Naive thymus-derived CD8-positive, alpha-beta T cell (primary cell): ENCODE data around the gene MPP3. TPM values are rescaled to one million over a fixed set of nuclear protein-coding genes. Genes with fewer than 3 reads are reported as not detected.

Experiments used
- ATAC-seq, 2 donors: fragments of 150-1000 bp; cut with Tn5 transposase in 1 of 2; sonication (Bioruptor Pico), chemical (Tn5 transposase) in 1 of 2; 1 replicate in 1 of 2; 2 replicates in 1 of 2; pipeline ENCODE4 v1.10.0; 2021; ENCODE audit warnings: mild to moderate bottlenecking in 2 of 2, moderate library complexity in 2 of 2
- POLR2A ChIA-PET: fragments of 350-600 bp; sonication (Branson Sonifier 250); formaldehyde crosslinking; loops from one replicate; lab custom pipeline; 2021; ENCODE audit warnings: antibody characterized with exemption; lab: Charles Lee
- DNase-seq, 10 donors: peaks; one replicate each; pipeline versions ENCODE4 v3.0.0 to v3.0.0-alpha.2; 2020 to 2022
- H3K27ac Mint-ChIP-seq, 10 donors: one replicate each; pipeline ENCODE4 v1.8.0; 2020 to 2022; ENCODE audit warnings: mild to moderate bottlenecking in 10 of 10, mixed read lengths in 10 of 10, moderate library complexity in 4 of 10, inconsistent platforms in 1 of 10
- H3K27me3 Mint-ChIP-seq, 5 donors: one replicate each; pipeline ENCODE4 v1.8.0; 2021 to 2022; ENCODE audit warnings: mixed read lengths in 5 of 5
- H3K36me3 Mint-ChIP-seq, 3 donors: one replicate each; pipeline ENCODE4 v1.8.0; 2020 to 2022; ENCODE audit warnings: mixed read lengths in 3 of 3, mild to moderate bottlenecking in 2 of 3, inconsistent platforms in 1 of 3
- H3K4me1 Mint-ChIP-seq, 4 donors: one replicate each; pipeline ENCODE4 v1.8.0; 2021 to 2022; ENCODE audit warnings: mixed read lengths in 4 of 4
- H3K4me3 Mint-ChIP-seq, 10 donors: one replicate each; pipeline ENCODE4 v1.8.0; 2020 to 2022; ENCODE audit warnings: mild to moderate bottlenecking in 10 of 10, mixed read lengths in 10 of 10, moderate library complexity in 6 of 10, inconsistent platforms in 1 of 10
- H3K9me3 Mint-ChIP-seq, 9 donors: one replicate each; pipeline ENCODE4 v1.8.0; 2020 to 2022; ENCODE audit warnings: mixed read lengths in 9 of 9, mild to moderate bottlenecking in 3 of 9, inconsistent platforms in 1 of 9, moderate library complexity in 1 of 9
- polyA plus RNA-seq, 3 donors: library from polyadenylated mRNA; unstranded; fragments of 300-500 nt; fragmentation: Illumina TruSeq; gene quantifications; one replicate each; pipeline ENCODE4 v1.2.3, GENCODE V29; 2021
- total RNA-seq, 8 experiments: library from RNA in 2 of 8; stranded (reverse) in 2 of 8; gene quantifications; one replicate each; pipeline ENCODE4 v1.2.3 and lab custom pipeline; 2021 to 2026

MPP3 gene
- total and polyA plus RNA-seq, 5 experiments from 2014 or later, result 0.16 TPM; not detected in 4

- H3K9me3 Mint-ChIP-seq, result no peaks in the 10 kb centered on the region
- ATAC-seq (no peak), DNase-seq (no peak)
- no peak overlapping the region for H3K4me3 Mint-ChIP-seq
- H3K36me3 Mint-ChIP-seq, result no peaks in the 10 kb centered on the region
- POLR2A ChIA-PET, result no interaction called here
- H3K27me3 Mint-ChIP-seq, result peaks cover 13 to 45% (median 29%) of the 10 kb centered on the region in 5 donors
- peak overlapping the region in 1 of 10 donors; percentile 4 for H3K27ac Mint-ChIP-seq
- peaks cover 0 to 4% (median 3%) of the 10 kb centered on the region in 4 donors for H3K4me1 Mint-ChIP-seq
Measured at GRCh38 chr17:43784628-43785101, 48.3 kb downstream of the MPP3 start.

- H3K4me1 Mint-ChIP-seq, result peaks cover 0 to 10% (median 9%) of the 10 kb centered on the region in 4 donors
- no peak overlapping the region for H3K4me3 Mint-ChIP-seq
- POLR2A ChIA-PET, result no interaction called here
- H3K27ac Mint-ChIP-seq, result no peak overlapping the region
- H3K9me3 Mint-ChIP-seq, result no peaks in the 10 kb centered on the region
- no peaks in the 10 kb centered on the region for H3K36me3 Mint-ChIP-seq
- ATAC-seq (no peak), DNase-seq (no peak)
- peaks cover 11 to 45% (median 30%) of the 10 kb centered on the region in 5 donors for H3K27me3 Mint-ChIP-seq
Measured at GRCh38 chr17:43784068-43784467, 48.9 kb downstream of the MPP3 start.

GRCh38 chr17:43782913-43783680 is 49.8 kb downstream of the MPP3 start:
- peaks cover 11 to 45% (median 28%) of the 10 kb centered on the region in 5 donors for H3K27me3 Mint-ChIP-seq
- no peaks in the 10 kb centered on the region for H3K9me3 Mint-ChIP-seq
- H3K4me1 Mint-ChIP-seq, result peaks cover 0 to 11% (median 10%) of the 10 kb centered on the region in 4 donors
- ATAC-seq (no peak), DNase-seq (no peak)
- no peak overlapping the region for H3K4me3 Mint-ChIP-seq
- POLR2A ChIA-PET, result no interaction called here
- no peak overlapping the region for H3K27ac Mint-ChIP-seq
- no peaks in the 10 kb centered on the region for H3K36me3 Mint-ChIP-seq

- DNase-seq, result no peak
- peaks cover 11 to 45% (median 25%) of the 10 kb centered on the region in 5 donors for H3K27me3 Mint-ChIP-seq
- POLR2A ChIA-PET, result interaction anchor here (0.9 kb wide), 1 partner anchor 91 kb away, joined by 3 read pairs; no protein-coding TSS in a partner anchor
Measured at GRCh38 chr17:43780135-43780534, 52.8 kb downstream of the MPP3 start, which contains the start of gene CFAP97D1. TSS of gene CFAP97D1 (plus strand) at chr17:43780435. CDS start at chr17:43780463, 28 bp downstream.

GRCh38 chr17:43779145-43780125 is 53.5 kb downstream of the MPP3 start:
- H3K27me3 Mint-ChIP-seq, result peaks cover 11 to 43% (median 24%) of the 10 kb centered on the region in 5 donors
- H3K27ac Mint-ChIP-seq, result peak overlapping the region in 8 of 10 donors; percentile 19 to 93 (median 82)
- POLR2A ChIA-PET, result interaction anchor here (0.9 to 1.1 kb wide), 3 partner anchors 66 to 412 kb away, joined by 3 to 5 read pairs (median 3); no protein-coding TSS in a partner anchor
- DNase-seq (no peak), ATAC-seq (peak; percentile 52 to 71)
- no peaks in the 10 kb centered on the region for H3K9me3 Mint-ChIP-seq
- H3K4me1 Mint-ChIP-seq, result peaks cover 0 to 15% (median 12%) of the 10 kb centered on the region in 4 donors
- no peaks in the 10 kb centered on the region for H3K36me3 Mint-ChIP-seq
- H3K4me3 Mint-ChIP-seq, result peak overlapping the region; percentile 77 to 90 (median 84)

More at GRCh38 chr17:43780135-43780534, 52.8 kb downstream of the MPP3 start, which contains the start of gene CFAP97D1:
- H3K9me3 Mint-ChIP-seq, result no peaks in the 10 kb centered on the region
- ATAC-seq, result no peak
- peak within 1 kb of the TSS; percentile 77 to 90 (median 84) for H3K4me3 Mint-ChIP-seq
- no peaks in the 10 kb centered on the region for H3K36me3 Mint-ChIP-seq
- H3K27ac Mint-ChIP-seq, result peak within 1 kb of the TSS in 8 of 10 donors; percentile 19 to 88 (median 76)
- H3K4me1 Mint-ChIP-seq, result peaks cover 0 to 15% (median 12%) of the 10 kb centered on the region in 4 donors

- Mint-ChIP-seq H3K9me3 (no peaks in the 10 kb centered on the region), H3K36me3 (peaks cover 0 to 3% (median 0%) of the 10 kb centered on the region in 3 donors), H3K27me3 (peaks cover 11 to 34% (median 19%) of the 10 kb centered on the region in 5 donors), H3K4me3 (peak within 1 kb of the TSS; percentile 81 to 90 (median 86)), H3K27ac (peak within 1 kb of the TSS in 9 of 10 donors; percentile 19 to 93 (median 88)), H3K4me1 (peaks cover under 1 to 18% (median 12%) of the 10 kb centered on the region in 4 donors)
- DNase-seq, result peak; percentile 62 to 83 (median 76)
- peak; percentile 94 to 96 for ATAC-seq
- POLR2A ChIA-PET, result interaction anchor here (0.6 to 1.1 kb wide), 3 partner anchors 67 to 491 kb away, joined by 3 to 5 read pairs (median 5); no protein-coding TSS in a partner anchor
Measured at GRCh38 chr17:43778337-43779144, 54.4 kb downstream of the MPP3 start, which contains the start of gene DUSP3. TSS of gene DUSP3 (minus strand) at chr17:43778977. CDS start at chr17:43778924, 53 bp downstream.

GRCh38 chr17:43774304-43775250 is 58.4 kb downstream of the MPP3 start:
- POLR2A ChIA-PET, result no interaction called here
- peaks cover 0 to 27% (median 0%) of the 10 kb centered on the region in 3 donors for H3K36me3 Mint-ChIP-seq
- ATAC-seq (no peak), DNase-seq (no peak)
- H3K4me1 Mint-ChIP-seq, result peaks cover 3 to 23% (median 9%) of the 10 kb centered on the region in 4 donors
- peak overlapping the region in 2 of 10 donors; percentile 17 for H3K27ac Mint-ChIP-seq
- no peaks in the 10 kb centered on the region for H3K9me3 Mint-ChIP-seq
- H3K4me3 Mint-ChIP-seq, result peak overlapping the region in 1 of 10 donors; percentile 1
- H3K27me3 Mint-ChIP-seq, result peaks cover 0 to 1% (median 0%) of the 10 kb centered on the region in 5 donors

GRCh38 chr17:43772877-43773648 is 59.9 kb downstream of the MPP3 start:
- no peak for DNase-seq
- Mint-ChIP-seq H3K4me3 (peak overlapping the region in 1 of 10 donors; percentile 48), H3K4me1 (peaks cover 0 to 23% (median 5%) of the 10 kb centered on the region in 4 donors), H3K9me3 (no peaks in the 10 kb centered on the region), H3K27me3 (no peaks in the 10 kb centered on the region), H3K36me3 (peaks cover 0 to 38% (median 4%) of the 10 kb centered on the region in 3 donors), H3K27ac (peak overlapping the region in 2 of 10 donors; percentile 9 to 80)
- ATAC-seq, result no peak
- POLR2A ChIA-PET, result no interaction called here

- Mint-ChIP-seq H3K27ac (no peak overlapping the region), H3K36me3 (peaks cover 0 to 38% (median 4%) of the 10 kb centered on the region in 3 donors), H3K4me3 (no peak overlapping the region), H3K27me3 (no peaks in the 10 kb centered on the region), H3K9me3 (no peaks in the 10 kb centered on the region), H3K4me1 (peaks cover 0 to 20% (median 2%) of the 10 kb centered on the region in 4 donors)
- DNase-seq, result no peak
- no peak for ATAC-seq
- POLR2A ChIA-PET, result no interaction called here
Measured at GRCh38 chr17:43771463-43771862, 61.5 kb downstream of the MPP3 start.

- Mint-ChIP-seq H3K36me3 (peaks cover 0 to 41% (median 4%) of the 10 kb centered on the region in 3 donors), H3K4me1 (peaks cover 0 to 20% (median 2%) of the 10 kb centered on the region in 4 donors), H3K27me3 (no peaks in the 10 kb centered on the region), H3K9me3 (no peaks in the 10 kb centered on the region), H3K27ac (no peak overlapping the region), H3K4me3 (no peak overlapping the region)
- ATAC-seq, result no peak
- no peak for DNase-seq
- POLR2A ChIA-PET, result no interaction called here
Measured at GRCh38 chr17:43770957-43771356, 62.0 kb downstream of the MPP3 start.
